GM11168 (cell line): Measurements from ENCODE around the gene SUGP1.
"Not testable (repeated sequence)": the region's sequence is repeated elsewhere in the genome, so short reads cannot be mapped to it uniquely, and the experiment has no call there.

ENCODE experiments used
- in situ Hi-C: fragments of 300-500 bp; cut with MboI; formaldehyde crosslinking; loops from one replicate; pipeline ENCODE4 v1.12.0; 2022; ENCODE audit warnings: low sequenced_read_pairs; ENCODE audit not compliant: unreplicated experiment

The SUGP1 gene

DNA sequence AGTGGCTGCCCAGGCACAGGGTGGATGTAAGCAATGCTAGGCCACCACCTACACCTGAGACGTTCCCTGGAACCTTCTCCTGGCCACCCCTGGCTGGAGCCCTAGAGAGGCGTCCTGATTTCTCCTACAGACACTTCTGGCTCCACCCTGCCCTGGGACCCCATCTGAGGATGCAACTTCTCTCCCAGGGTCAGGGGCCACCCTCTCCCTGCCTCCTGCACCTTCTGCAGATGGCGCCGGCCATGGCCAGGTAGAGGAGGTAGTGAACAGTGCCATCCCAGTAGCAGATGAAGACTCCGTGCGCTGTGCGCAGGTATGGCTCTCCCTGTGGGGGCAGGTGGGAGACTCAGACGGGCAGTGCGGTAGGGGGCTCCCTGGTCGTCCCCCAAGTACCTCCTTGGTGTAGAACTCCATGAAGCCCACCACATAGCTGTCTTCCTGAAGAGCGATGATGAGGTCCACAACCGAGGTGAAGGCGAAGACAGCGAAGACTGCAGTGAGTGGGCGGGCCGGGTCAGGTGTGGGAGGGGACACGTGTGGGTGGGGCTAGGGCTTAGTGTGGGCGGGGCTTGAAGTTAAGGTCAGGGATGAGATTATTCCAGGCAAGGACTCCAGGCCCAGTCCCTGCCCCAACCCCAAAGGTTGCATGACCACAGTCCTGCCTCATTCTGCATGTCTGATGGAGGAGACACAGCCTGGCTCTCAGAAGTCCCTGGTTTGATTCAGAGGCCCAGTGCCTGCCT, 50.2 kb downstream of the SUGP1 start:
- in situ Hi-C loops: no loop called here

DNA sequence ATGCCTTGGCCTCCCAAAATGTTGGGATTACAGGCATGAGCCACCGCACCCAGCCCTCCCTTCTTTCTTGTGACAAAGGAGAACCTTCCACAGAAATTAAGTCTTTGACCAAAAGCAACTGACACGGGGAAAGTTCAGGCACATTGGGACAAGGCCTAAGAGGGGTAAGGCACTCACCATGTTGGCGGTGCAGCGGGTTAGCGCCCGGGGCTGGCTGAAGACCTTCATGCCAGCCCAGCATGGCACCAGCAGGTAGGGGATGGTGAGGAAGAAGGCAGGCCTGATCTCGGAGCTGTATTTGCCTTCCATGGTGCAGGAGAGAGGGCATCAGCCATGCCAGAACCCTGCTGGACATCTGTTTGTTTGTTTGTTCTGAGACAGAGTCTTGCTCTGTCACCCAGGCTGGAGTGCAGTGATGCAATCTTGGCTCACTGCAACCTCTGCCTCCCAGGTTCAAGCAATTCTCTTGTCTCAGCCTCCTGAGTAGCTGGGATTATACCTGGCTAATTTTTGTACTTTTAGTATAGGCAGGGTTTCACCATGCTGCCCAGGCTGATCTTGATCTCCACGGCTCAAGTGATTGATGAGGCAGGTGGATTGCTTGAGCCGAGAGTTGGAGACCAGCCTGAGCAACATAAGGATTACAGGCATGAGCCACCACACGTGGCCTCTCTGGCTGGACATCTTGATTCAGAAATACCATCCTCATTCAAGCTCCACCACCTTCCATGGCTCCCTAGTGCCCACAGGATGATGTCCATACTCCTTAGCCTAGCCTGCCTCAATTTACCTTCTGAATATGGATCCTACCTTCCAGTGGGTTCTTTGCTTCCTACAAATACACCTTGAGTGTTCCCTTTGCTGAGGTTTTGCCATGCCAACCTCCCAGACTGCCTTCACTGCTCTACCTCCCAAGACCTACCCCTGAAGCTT, 51.6 kb downstream of the SUGP1 start:
- in situ Hi-C loops: no loop called here

- in situ Hi-C loops: no loop called here
These were observed 53.0 kb downstream of the SUGP1 start for GRCh38 chr19:19267305-19267704.

DNA sequence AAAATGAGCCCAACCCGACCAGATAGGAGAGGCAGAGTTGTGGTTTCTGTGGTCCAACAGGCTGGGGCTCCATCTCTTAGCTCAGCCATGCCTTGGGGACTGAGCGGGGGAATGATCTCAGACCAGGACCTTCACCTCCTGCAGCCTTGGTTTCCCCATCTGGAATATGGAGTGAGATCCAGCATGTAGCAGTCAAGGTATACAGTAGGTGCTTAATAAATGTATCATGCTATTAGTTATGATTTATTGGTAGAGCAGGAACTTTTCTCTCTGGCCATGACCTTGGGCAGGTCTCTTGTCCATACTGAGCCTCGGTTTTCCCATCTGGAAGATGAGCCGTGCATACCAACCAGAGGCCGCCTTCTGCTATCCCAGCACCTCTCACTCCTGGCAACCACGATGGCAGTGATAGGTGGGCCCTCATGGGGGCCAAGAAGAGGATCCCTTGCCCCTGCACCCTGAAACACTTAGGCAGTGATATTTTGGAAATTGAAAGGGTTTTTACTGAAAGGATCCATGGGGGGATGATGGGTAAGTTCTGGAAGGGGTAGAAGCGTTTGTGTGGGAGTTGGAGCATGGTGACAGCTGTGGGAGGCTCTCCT, 56.3 kb downstream of the SUGP1 start:
- in situ Hi-C loops: no loop called here

DNA sequence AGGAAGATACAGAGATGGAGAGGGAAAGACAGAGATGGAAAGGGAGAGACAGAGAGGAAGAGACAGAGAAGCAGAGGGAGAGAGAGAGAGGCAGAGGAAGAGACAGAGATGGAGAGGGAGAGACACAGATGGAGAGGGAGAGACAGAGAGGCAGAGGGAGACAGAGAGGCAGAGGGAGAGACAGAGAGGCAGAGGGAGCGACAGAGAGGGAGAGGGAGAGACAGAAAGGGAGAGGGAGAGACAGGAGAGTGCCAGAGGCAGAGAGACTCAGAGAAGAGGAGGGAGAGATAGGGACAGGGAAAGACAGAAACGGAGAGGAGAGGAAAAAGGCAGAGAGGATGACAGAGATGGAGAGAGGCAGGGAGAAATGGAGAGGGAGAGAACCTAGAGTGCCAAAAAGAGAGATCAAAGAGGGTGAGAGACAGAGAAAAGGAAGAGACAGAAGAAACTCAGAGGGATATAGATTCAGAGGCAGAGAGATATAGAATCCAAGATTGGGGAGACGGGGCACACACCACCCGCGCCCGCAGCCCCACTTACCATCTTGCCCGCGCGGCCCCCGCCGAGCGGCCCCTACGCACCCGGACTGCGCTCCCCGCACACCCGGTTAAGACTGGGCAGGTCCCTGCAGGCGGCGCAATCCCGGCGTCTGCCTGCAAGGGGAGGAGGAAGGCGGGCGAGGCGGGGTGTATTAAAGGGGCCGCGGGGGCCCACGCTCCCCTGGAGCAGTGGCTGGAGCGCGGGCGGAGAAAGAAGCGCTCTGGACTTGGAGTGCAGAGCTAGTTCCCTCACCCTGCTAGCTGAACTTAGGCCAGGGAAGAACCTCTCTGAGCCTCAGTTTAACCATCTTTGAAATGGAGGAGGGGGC, 57.9 kb downstream of the SUGP1 start:
- in situ Hi-C loops: no loop called here

- in situ Hi-C loops: no loop called here
These were observed 58.7 kb downstream of the SUGP1 start for GRCh38 chr19:19261350-19262189.

- in situ Hi-C loops: no loop called here
These were observed 59.7 kb downstream of the SUGP1 start for GRCh38 chr19:19260417-19261214.

GRCh38 chr19:19259741-19260140, 60.6 kb downstream of the SUGP1 start:
- in situ Hi-C loops: no loop called here

DNA sequence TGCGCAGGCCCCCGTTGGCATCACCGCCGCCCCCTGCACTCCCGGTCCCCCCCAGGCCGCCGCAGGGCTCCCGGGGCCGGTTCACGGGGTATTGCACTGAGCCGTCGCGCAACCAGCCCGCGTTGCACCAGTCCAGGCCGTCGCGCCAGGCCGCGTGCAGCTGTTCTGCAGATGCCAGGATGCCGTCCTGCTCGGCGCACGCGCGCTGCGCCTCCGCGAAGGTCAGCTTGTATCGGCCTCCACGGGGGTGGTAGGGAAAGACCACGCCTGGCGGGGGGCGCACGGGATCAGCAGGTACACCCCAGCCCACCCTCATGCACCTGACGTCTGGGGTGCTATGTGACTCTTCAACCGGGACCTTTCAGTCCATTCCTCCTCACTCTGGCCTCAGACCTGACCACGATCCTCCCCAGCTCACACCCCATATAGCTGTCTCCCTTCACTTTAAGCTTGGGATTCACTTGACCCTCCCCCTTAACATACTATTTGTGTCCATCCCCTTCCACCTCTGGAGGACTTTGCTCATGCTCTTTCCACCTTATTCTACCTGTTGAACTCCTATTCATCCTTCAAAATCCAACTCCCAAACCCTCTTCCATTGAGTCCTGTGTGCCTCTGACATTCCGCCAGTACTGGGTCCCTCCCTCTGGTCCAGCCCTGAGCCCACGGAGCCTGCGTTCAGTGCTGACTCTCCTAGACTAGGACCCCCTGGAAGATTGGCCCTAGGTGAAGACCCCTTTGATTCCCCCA, 61.5 kb downstream of the SUGP1 start:
- in situ Hi-C loops: no loop called here

GRCh38 chr19:19257836-19258588, 62.3 kb downstream of the SUGP1 start:
- in situ Hi-C loops: no loop called here

DNA sequence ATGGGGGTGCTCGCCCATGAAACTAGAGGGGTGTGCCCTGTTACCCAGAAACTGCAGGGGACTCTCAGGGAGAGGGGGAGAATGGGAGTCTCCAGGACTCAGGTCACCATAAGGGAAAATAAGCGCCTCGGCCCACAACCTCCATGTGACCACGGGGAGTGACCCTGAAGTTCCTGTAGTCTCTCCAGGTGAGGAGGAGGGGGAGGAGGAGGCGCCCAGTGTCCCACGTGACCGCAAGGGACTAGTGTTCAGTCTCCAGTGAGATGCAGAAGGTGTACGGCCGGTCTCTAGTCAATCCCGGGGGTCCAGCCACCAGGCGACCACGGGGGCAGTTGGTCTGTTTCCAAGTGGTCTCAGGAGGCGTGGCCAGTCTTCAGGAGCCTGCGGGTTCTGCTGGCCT, 63.2 kb downstream of the SUGP1 start:
- in situ Hi-C loops: no loop called here

DNA sequence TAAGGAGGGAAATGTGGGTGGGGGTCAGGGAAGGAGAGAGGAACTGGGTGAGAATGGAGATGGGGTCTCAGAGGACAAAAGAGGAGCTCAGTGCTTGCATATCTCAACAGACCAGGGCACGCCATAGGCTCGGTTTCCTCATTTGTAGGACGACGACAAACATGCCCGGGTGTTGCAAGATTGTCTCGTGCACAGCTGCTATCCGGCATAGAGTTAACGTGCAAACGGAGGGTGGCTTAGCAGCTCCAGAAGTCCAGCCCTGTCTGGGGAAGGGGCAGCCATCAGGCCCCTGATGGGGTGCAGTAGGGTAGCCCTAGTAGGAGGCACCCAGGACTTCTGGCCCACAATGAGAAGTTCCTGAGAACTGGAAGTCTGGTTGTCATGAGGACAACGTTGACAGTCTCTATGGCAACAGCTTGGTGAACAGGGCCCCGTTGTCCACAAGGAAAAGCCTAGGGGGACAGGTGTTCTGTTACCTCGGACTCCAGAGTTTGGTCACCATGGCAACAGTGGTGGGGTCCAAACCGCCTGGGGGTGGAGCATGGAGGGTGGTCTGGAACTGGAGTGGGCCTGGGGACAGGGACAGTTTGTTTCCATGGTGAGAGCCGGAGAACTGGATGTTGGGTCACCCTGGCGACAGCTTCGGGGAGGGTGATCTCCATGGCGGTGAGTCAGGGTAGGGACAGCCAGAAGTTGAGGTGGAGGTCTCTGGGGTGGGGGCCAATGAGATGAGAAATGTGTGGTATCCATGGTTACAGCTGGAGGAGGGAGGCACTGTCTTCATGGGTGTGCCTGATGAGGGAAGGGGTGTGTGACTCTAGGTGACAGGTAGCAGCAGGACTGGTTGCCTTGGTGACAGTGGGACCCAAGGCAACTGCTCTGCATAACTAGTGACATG, 64.0 kb downstream of the SUGP1 start:
- in situ Hi-C loops: no loop called here

DNA sequence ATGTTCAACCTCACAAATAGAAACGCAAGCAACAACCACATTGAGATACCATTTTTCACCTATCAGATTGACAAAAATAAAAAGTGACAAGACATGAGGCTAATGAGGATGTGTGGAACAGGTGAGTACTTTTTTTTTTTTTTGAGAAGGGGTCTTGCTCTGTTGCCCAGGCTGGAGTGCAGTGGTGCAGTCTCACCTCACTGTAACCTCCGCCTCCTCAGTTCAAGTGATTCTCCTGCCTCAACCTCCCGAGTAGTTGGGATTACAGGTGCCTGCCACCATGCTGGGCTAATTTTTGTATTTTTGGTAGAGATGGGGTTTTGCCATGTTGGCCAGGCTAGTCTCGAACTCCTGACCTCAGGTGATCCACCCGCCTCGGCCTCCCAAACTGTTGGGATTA, 66.9 kb downstream of the SUGP1 start:
- in situ Hi-C loops: not testable (repeated sequence)

DNA sequence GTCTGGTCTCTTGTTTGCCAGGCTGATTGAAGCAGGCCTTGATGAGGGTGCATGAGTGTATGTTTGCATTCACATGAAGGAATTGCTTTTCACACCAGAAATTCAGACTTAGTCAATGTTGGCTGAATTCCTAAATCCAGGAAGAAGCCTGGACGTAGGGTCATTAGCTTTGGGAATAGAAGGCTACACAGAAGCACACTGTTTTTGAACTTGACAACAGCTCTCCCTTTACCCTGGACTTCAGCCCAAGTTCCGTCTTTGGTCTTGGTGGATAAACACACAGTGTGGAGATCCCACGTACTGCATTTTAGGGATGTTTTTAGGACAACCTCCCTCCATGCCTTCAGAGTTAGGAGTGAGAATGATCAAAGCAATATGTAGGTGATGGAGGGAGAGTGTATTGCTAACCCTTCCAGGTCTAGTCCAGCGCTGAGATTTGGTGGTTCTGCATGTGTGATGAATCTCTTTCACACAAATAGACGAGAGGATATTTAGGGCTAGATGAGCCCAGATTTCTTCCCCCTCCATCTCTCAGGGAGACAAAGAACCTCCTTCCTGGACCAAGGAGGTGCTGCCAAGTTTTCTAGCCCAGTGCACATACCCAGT, 70.0 kb downstream of the SUGP1 start:
- in situ Hi-C loops: no loop called here

GRCh38 chr19:19240476-19240875, 79.8 kb downstream of the SUGP1 start:
- in situ Hi-C loops: no loop called here

DNA sequence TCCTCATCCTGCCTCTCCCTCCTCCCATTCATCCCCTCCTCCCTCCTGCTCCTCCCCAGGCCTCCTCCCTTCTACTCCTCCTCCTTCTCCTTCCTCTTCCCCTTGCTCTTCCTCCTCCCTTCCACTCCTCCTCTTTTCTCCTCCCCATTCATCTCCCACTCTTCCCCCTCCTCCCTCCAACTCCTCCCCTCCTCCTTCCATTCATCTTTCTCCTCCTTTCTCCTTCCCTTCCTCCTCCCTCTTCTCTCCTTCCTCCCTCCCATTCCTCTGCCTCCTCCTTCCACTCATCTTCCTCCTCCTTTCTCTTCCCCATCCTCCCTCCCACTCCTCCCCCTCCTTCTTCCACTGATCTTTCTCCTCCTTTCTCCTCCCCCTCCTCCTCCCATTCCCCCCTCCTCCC, 80.6 kb downstream of the SUGP1 start:
- in situ Hi-C loops: no loop called here
